GM12874 (cell line): ENCODE results near the gene NIPA2.

Source experiments
- CTCF ChIP-seq: IDR thresholded peaks from 2 replicates; pipeline ENCODE4 v1.5.1; 2011; ENCODE audit warnings: low read depth, mild to moderate bottlenecking, control low read depth, low read length, moderate library complexity; ENCODE audit not compliant: insufficient read depth

The NIPA2 gene

GRCh38 chr15:22815766-22816165, 22.7 kb upstream of the NIPA2 start:
- TF ChIP-seq CTCF, result no peak

GRCh38 chr15:22819651-22820050, 18.8 kb upstream of the NIPA2 start:
- no peak for TF ChIP-seq CTCF

GRCh38 chr15:22823495-22824128, 14.9 kb upstream of the NIPA2 start:
- TF ChIP-seq CTCF, result no peak

GRCh38 chr15:22827125-22827524, 11.3 kb upstream of the NIPA2 start:
- TF ChIP-seq CTCF, result no peak

GRCh38 chr15:22831473-22831872, 7.0 kb upstream of the NIPA2 start:
- no peak for TF ChIP-seq CTCF

- no peak for TF ChIP-seq CTCF
Measured at GRCh38 chr15:22839046-22839695, 705 bp downstream of the NIPA2 start.

- no peak for TF ChIP-seq CTCF
Measured at GRCh38 chr15:22844421-22845288, 6.2 kb downstream of the NIPA2 start.
